ENCODE results near the gene ZNF618. TPM values are rescaled to one million over a fixed set of nuclear protein-coding genes. Genes with fewer than 3 reads are reported as not detected.

ZNF618 gene
- total and polyA plus RNA-seq, 8 donors, result 5.1 to 14.0 (median 8.1) TPM

DNA sequence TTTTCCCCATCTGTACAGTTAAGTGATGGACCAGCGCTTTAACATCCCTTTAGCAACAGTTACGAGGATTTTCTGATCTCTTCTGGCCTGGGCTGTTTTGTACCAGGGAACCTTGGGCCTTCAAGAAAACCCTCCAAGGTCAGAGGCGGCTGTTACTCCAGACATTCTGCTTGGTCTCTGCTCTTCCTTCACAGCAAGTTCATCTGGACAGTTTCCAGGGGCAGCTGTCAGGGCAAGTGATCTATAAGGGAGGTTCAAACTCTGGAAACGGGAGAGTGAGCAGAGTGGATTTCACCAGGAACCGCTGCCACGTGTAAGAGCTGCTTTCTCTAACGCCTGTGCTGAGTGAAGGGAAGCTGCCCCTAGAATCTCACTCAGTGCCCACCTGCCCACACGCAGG lies 36.7 kb downstream of the ZNF618 start:
- intact Hi-C loops (cut with DNase I), result loop anchor here in 1 of 3 donors (10.0 kb wide), 1 partner anchor 82 kb away; no protein-coding TSS in a partner anchor
- no peak for ATAC-seq
- Histone ChIP-seq H3K36me3 (no peaks in the 10 kb centered on the region), H3K4me1 (peaks cover 41 to 51% (median 46%) of the 10 kb centered on the region in 3 donors), H3K4me3 (no peak overlapping the region), H3K27ac (peak overlapping the region in 1 of 4 donors; percentile 95), H3K9me3 (no peaks in the 10 kb centered on the region), H3K27me3 (no peaks in the 10 kb centered on the region)
- TF ChIP-seq CTCF (IDR thresholded peaks at IDR 0.05), result no peak
- peak in 1 of 6 donors; percentile 23 for DNase-seq
- 50 to 56% methylated on average over 8 of the region's 8 CpGs for WGBS, 2 donors
- no peak for FAIRE-seq

- ATAC-seq, result peak in 2 of 4 donors; percentile 9 to 35
- DNase-seq, result peak in 1 of 6 donors; percentile 49
- WGBS, 2 donors, result 74 to 83% methylated on average over 5 of the region's 5 CpGs
- peaks cover 41 to 45% (median 44%) of the 10 kb centered on the region in 3 donors for H3K4me1 ChIP-seq
- no peak for TF ChIP-seq CTCF (IDR thresholded peaks at IDR 0.05)
- no peak for FAIRE-seq
- no peak overlapping the region for H3K4me3 ChIP-seq
- no peaks in the 10 kb centered on the region for H3K27me3 ChIP-seq
- H3K9me3 ChIP-seq, result no peaks in the 10 kb centered on the region
- no peaks in the 10 kb centered on the region for H3K36me3 ChIP-seq
- intact Hi-C loops (cut with DNase I), result loop anchor here in 1 of 3 donors (10.0 kb wide), 1 partner anchor 81 kb away; no protein-coding TSS in a partner anchor
- peak overlapping the region in 1 of 4 donors; percentile 95 for H3K27ac ChIP-seq
Observed at GRCh38 chr9:113913426-113914195, 37.5 kb downstream of the ZNF618 start.

DNA sequence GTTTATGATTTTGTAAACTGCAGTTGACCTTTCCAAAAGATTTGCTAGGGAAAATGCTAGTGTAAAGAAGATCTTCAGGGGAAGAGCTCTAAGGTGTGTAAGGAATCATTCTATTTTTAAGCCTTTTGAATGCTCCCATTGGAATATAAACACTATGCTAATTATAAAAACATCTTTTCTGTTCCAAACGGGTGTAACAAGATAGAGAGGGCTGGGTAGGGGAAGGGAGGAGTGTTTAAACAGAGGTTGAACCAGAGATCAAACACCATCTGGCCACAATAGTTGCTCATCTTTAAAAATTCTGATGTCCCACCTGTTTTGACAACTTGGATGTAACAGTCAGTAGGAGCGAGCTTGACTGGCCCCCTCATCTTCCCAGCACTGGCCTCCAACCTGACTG lies 38.4 kb downstream of the ZNF618 start:
- Histone ChIP-seq H3K4me3 (no peak overlapping the region), H3K27me3 (no peaks in the 10 kb centered on the region), H3K36me3 (no peaks in the 10 kb centered on the region), H3K4me1 (peaks cover 33 to 42% (median 35%) of the 10 kb centered on the region in 3 donors), H3K9me3 (no peaks in the 10 kb centered on the region), H3K27ac (no peak overlapping the region)
- intact Hi-C loops (cut with DNase I), result loop anchor here in 1 of 3 donors (10.0 kb wide), 1 partner anchor 80 kb away; no protein-coding TSS in a partner anchor
- 64 to 66% methylated on average over 2 of the region's 2 CpGs for WGBS, 2 donors
- DNase-seq (no peak), FAIRE-seq (no peak), ATAC-seq (no peak)
- no peak for TF ChIP-seq CTCF (IDR thresholded peaks at IDR 0.05)

DNA sequence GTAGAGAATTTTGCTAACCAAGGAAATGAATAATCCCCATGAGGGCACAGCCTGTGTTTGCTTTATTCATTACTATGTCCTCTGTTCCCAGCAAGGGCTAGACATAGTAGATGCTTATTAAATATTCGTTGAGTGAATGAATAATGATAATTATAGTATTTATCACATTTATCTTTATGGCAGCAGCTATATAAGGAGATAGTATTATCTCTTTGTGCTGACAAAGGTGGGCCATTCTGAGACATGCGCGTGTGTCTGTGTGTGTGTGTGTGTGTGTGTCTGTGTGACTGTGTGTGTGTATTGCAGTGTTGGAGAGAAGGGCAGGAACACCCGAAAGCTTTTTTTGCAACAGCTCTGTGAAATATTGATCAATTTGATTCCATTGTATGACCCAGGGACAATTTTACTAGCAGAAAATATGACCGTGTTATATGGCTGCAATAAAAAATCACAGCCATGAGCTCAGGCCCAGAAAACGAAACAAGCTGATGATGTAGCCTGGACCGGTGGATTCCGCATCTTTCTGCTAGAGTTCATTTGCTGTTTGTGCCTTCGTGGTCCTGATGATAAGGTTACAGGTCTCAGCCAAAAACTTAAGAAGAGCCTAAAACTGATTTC lies 39.8 kb downstream of the ZNF618 start:
- no peak for TF ChIP-seq CTCF (IDR thresholded peaks at IDR 0.05)
- 80 to 81% methylated on average over 9 of the region's 9 CpGs for WGBS, 2 donors
- H3K27me3 ChIP-seq, result no peaks in the 10 kb centered on the region
- FAIRE-seq (no peak), DNase-seq (no peak), ATAC-seq (no peak)
- H3K4me1 ChIP-seq, result peaks cover 23 to 30% (median 25%) of the 10 kb centered on the region in 3 donors
- no peak overlapping the region for H3K27ac ChIP-seq
- no peak overlapping the region for H3K4me3 ChIP-seq
- intact Hi-C loops (cut with DNase I), result loop anchor here in 1 of 3 donors (10.0 kb wide), 1 partner anchor 79 kb away; no protein-coding TSS in a partner anchor
- H3K36me3 ChIP-seq, result no peaks in the 10 kb centered on the region
- no peaks in the 10 kb centered on the region for H3K9me3 ChIP-seq
